K562 (cell line): ENCODE measurements around the gene ODC1. TPM values are rescaled to one million over a fixed set of nuclear protein-coding genes. Genes with fewer than 3 reads are reported as not detected.
A peak's percentile ranks its signal among the peaks of the same experiment; 100 is the strongest.

ENCODE experiments used
- ATAC-seq: fragments of 200-7000 bp; cut with Tn5 transposase; 3 replicates; pipeline ENCODE4 v1.9.1; 2020; ENCODE audit warnings: moderate library complexity
- BruUV-seq: library from RNA; stranded (reverse); fragments of 400-500 nt; replicated peaks from 2 replicates; lab custom pipeline; 2021; lab: Mats Ljungman, UMichigan
- CTCF ChIA-PET: fragments of 300-600 bp; formaldehyde crosslinking; extraction: SDS; loops from one replicate; lab custom pipeline; 2021; ENCODE audit warnings: low intra/inter-chr PET ratio; lab: Yijun Ruan, JAX
- POLR2A ChIA-PET: fragments of 300-600, 350-650 bp; sonication (Branson Sonifier 250); formaldehyde crosslinking; extraction: SDS; loops from one replicate; lab custom pipeline; 2021; ENCODE audit warnings: antibody characterized with exemption, inconsistent platforms; lab: Yijun Ruan, JAX
- DNase-seq, 4 experiments: peaks; one replicate each; pipeline versions ENCODE4 v3.0.0 to v3.0.0-alpha.2; 2011 to 2018; ENCODE audit warnings: low spot score in 3 of 4, mixed read lengths in 3 of 4; ENCODE audit errors: extremely low read depth in 1 of 4
- FAIRE-seq: peaks from 2 replicates; lab custom pipeline; 2011; peaks lifted over from hg19 to GRCh38; lab: Jason Lieb, UNC
- H2AFZ ChIP-seq: 2 replicates; pipeline ENCODE4 v1.6.0; 2011; ENCODE audit warnings: low read depth, low read length, control low read depth, inconsistent platforms
- H3K27ac ChIP-seq: fragments of 200-600 bp; 3 replicates; pipeline ENCODE4 v1.8.0; 2011; ENCODE audit warnings: low read depth, mild to moderate bottlenecking, control low read depth, inconsistent platforms, low read length, moderate library complexity, mixed read lengths; ENCODE audit errors: extremely low read depth
- H3K27me3 ChIP-seq, 2 experiments: fragments of 300-600 bp in 1 of 2; 2 replicates in 1 of 2; 3 replicates in 1 of 2; pipeline versions ENCODE4 v1.6.0 to v1.8.0; 2011; ENCODE audit warnings: inconsistent platforms in 2 of 2, low read length in 2 of 2, mild to moderate bottlenecking in 1 of 2, mixed read lengths in 1 of 2, moderate library complexity in 1 of 2; ENCODE audit not compliant: control insufficient read depth in 2 of 2, insufficient read depth in 2 of 2
- H3K36me3 ChIP-seq: fragments of 300-600 bp; 3 replicates; pipeline ENCODE4 v1.8.0; 2011; ENCODE audit warnings: mild to moderate bottlenecking, low read length, inconsistent platforms; ENCODE audit not compliant: control insufficient read depth, insufficient read depth
- H3K4me1 ChIP-seq, 2 experiments: fragments of 200-600 bp in 1 of 2; replicated peaks in 1 of 2; 2 replicates in 1 of 2; 3 replicates in 1 of 2; pipeline versions ENCODE4 v1.5.1 to v1.8.0; 2011; ENCODE audit warnings: inconsistent platforms in 2 of 2, low read length in 2 of 2, mild to moderate bottlenecking in 1 of 2, mixed read lengths in 1 of 2, moderate library complexity in 1 of 2; ENCODE audit not compliant: control insufficient read depth in 2 of 2, insufficient read depth in 2 of 2
- H3K4me2 ChIP-seq: 2 replicates; pipeline ENCODE4 v1.6.1; 2011; ENCODE audit warnings: low read length, control low read depth, inconsistent platforms, mixed read lengths; ENCODE audit not compliant: insufficient read depth
- H3K4me3 ChIP-seq: fragments of 200-600 bp; sonication (generic), shearing (Covaris generic); 2 replicates; pipeline ENCODE4 v1.5.1; 2016; ENCODE audit warnings: control low read depth, inconsistent platforms
- H3K79me2 ChIP-seq: fragments of 200-600 bp; 3 replicates; pipeline ENCODE4 v1.8.0; 2011; ENCODE audit warnings: low read length, inconsistent platforms; ENCODE audit not compliant: control insufficient read depth, insufficient read depth
- H3K9ac ChIP-seq, 2 experiments: 2 replicates each; pipeline versions ENCODE4 v1.6.0 to v1.6.1; 2011; ENCODE audit warnings: low read depth in 2 of 2, low read length in 2 of 2, control low read depth in 1 of 2, inconsistent platforms in 1 of 2, mild to moderate bottlenecking in 1 of 2, mixed read lengths in 1 of 2; ENCODE audit not compliant: insufficient read depth in 1 of 2
- H3K9me1 ChIP-seq: one replicate; pipeline ENCODE4 v1.6.0; 2011; ENCODE audit warnings: inconsistent platforms, mild to moderate bottlenecking, low read length, moderate library complexity; ENCODE audit not compliant: control insufficient read depth, insufficient read depth
- H3K9me3 ChIP-seq: replicated peaks from 2 replicates; pipeline ENCODE4 v1.5.1; 2011; ENCODE audit warnings: low read depth, low read length, inconsistent platforms; ENCODE audit not compliant: control insufficient read depth, insufficient read depth
- H4K20me1 ChIP-seq: replicated peaks from 2 replicates; pipeline ENCODE4 v1.6.1; 2011; ENCODE audit warnings: low read length, inconsistent platforms, mixed read lengths; ENCODE audit not compliant: control insufficient read depth, insufficient read depth
- ARID1B ChIP-seq: fragments of 450-650 bp; IDR thresholded peaks from 2 replicates; pipeline ENCODE4 v1.6.1; 2016; ENCODE audit warnings: antibody characterized with exemption, mild to moderate bottlenecking, inconsistent platforms
- CBX1 ChIP-seq: sonication (generic); IDR thresholded peaks from 2 replicates; pipeline ENCODE4 v1.6.1; 2016; ENCODE audit warnings: antibody characterized with exemption, low read depth, mild to moderate bottlenecking
- NR2C2 ChIP-seq, 2 experiments: fragments of 200-800 bp in 1 of 2; sonication (Bioruptor generic) in 1 of 2; sonication (generic) in 1 of 2; formaldehyde crosslinking in 1 of 2; IDR thresholded peaks; 2 replicates each; pipeline versions ENCODE4 v1.6.1 to v1.8.0; 2016 to 2022; ENCODE audit warnings: mild to moderate bottlenecking in 1 of 2, missing compliant biosample characterization in 1 of 2, missing genetic modification characterization in 1 of 2, missing genetic modification reagents in 1 of 2
- SAP30 ChIP-seq: fragments of 200-600 bp; sonication (generic); IDR thresholded peaks from 2 replicates; pipeline ENCODE4 v1.6.1; 2012; ENCODE audit warnings: borderline replicate concordance, low read depth, mild to moderate bottlenecking, moderate library complexity, low read length, control low read depth, inconsistent platforms; ENCODE audit not compliant: insufficient read depth, poor library complexity, severe bottlenecking
- TOE1 ChIP-seq, 2 experiments: fragments of 450-650 bp in 1 of 2; sonication (generic) in 1 of 2; formaldehyde crosslinking in 1 of 2; IDR thresholded peaks; 2 replicates each; pipeline versions ENCODE4 v1.7.1 to v1.8.0; 2016 to 2022; ENCODE audit warnings: borderline replicate concordance in 2 of 2, mild to moderate bottlenecking in 2 of 2, antibody characterized with exemption in 1 of 2, inconsistent platforms in 1 of 2, low read depth in 1 of 2, missing genetic modification reagents in 1 of 2, moderate library complexity in 1 of 2
- U2AF1 ChIP-seq: fragments of 200-400 bp; formaldehyde crosslinking; optimal IDR thresholded peaks from 2 replicates; pipeline ENCODE3; 2017; ENCODE audit warnings: mild to moderate bottlenecking, low read depth, low read length, moderate library complexity
- ZNF41 ChIP-seq: fragments of 250-450 bp; sonication (Bioruptor Pico); conservative IDR thresholded peaks from 2 replicates; pipeline ENCODE4 v1.4.0; 2020; ENCODE audit warnings: mild to moderate bottlenecking
- ZNF57 ChIP-seq: fragments of 450-650 bp; formaldehyde crosslinking; IDR thresholded peaks from 2 replicates; pipeline ENCODE4 v1.4.0; 2020; ENCODE audit warnings: mild to moderate bottlenecking, moderate library complexity
- WGBS: fragments of 100-300 bp; shearing (Covaris generic); methylation state at CpG from one replicate; pipeline ENCODE4 v1.1.6; 2016; ENCODE audit warnings: low coverage, mixed read lengths; ENCODE audit not compliant: insufficient coverage; ENCODE audit errors: missing lambda C conversion rate; 5-methylcytosine and 5-hydroxymethylcytosine counted together
- in situ Hi-C: fragments of 300-500 bp; cut with MboI; formaldehyde crosslinking; loops from 4 replicates; pipeline ENCODE4 v1.15.0; 2018; ENCODE audit warnings: inconsistent platforms, mixed read lengths
- intact Hi-C: fragments of 100-400 bp; cut with micrococcal nuclease; formaldehyde crosslinking; loops from 2 replicates; pipeline ENCODE4 v1.14.2; 2022
- polyA plus RNA-seq, 8 experiments: library from polyadenylated mRNA; depleted of rRNA in 4 of 8; stranded (reverse) in 5 of 8; unstranded in 3 of 8; fragments of >200 nt; fragmentation: Nextera tagmentation in 2 of 8; fragmentation: Illumina TruSeq in 1 of 8; extraction: Ambion mirVana in 2 of 8; extraction: Trizol in 1 of 8; gene quantifications; 2 replicates each; pipeline versions ENCODE4 v1.2.1 to v1.2.3, GENCODE V29; 2011 to 2014; ENCODE audit warnings: inconsistent platforms in 1 of 8, missing spikeins in 1 of 8
- total RNA-seq, 7 experiments: library from RNA; depleted of rRNA in 6 of 7; stranded (reverse); fragments of >200 nt in 6 of 7; fragmentation: Illumina TruSeq in 2 of 7; extraction: Trizol in 2 of 7; gene quantifications; 2 replicates each; pipeline versions ENCODE4 v1.2.1 to v1.2.3, GENCODE V29; 2011 to 2021; ENCODE audit warnings: low replicate concordance in 1 of 7
- TF ChIP-seq, protein P1 (sequence below): IDR thresholded peaks from 2 replicates; pipeline ENCODE4 v1.6.1; 2016; ENCODE audit warnings: missing genetic modification characterization, missing compliant biosample characterization

The ODC1 gene
- total and polyA plus RNA-seq, 9 of the 15 experiments (the other 6 are each of a cell fraction or from before 2014, with no cell fraction given) = 142 to 563 (median 457) TPM

GRCh38 chr2:10467401-10467800 lies 19.3 kb upstream of the ODC1 start:
- H3K79me2 ChIP-seq = no peaks in the 10 kb centered on the region
- CTCF ChIA-PET = no interaction called here
- FAIRE-seq = no peak
- peaks cover 5% of the 10 kb centered on the region for H3K9me1 ChIP-seq
- 21% methylated on average over 8 of the region's 15 CpGs for WGBS
- no peak overlapping the region for H3K4me3 ChIP-seq
- no peak overlapping the region for H3K27ac ChIP-seq
- peaks cover 2 to 3% of the 10 kb centered on the region in 2 experiments; a peak in 3 of 5 replicates for H3K4me1 ChIP-seq
- no peak overlapping the region for H3K9ac ChIP-seq
- H3K4me2 ChIP-seq = no peak overlapping the region
- DNase-seq = no peak
- no peak for TF ChIP-seq SAP30
- TF ChIP-seq, protein P1, sequence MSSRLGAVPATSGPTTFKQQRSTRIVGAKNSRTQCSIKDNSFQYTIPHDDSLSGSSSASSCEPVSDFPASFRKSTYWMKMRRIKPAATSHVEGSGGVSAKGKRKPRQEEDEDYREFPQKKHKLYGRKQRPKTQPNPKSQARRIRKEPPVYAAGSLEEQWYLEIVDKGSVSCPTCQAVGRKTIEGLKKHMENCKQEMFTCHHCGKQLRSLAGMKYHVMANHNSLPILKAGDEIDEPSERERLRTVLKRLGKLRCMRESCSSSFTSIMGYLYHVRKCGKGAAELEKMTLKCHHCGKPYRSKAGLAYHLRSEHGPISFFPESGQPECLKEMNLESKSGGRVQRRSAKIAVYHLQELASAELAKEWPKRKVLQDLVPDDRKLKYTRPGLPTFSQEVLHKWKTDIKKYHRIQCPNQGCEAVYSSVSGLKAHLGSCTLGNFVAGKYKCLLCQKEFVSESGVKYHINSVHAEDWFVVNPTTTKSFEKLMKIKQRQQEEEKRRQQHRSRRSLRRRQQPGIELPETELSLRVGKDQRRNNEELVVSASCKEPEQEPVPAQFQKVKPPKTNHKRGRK (tag) = no peak
- TF ChIP-seq ZNF41 (CRISPR knock-in tag) = no peak
- no peak for TF ChIP-seq CBX1
- TF ChIP-seq ZNF57 (CRISPR knock-in tag) = no peak
- TF ChIP-seq ARID1B = no peak
- TF ChIP-seq TOE1 (IDR thresholded peaks at IDR 0.05; ENCODE audit: borderline replicate concordance) = no peak
- TF ChIP-seq TOE1 (CRISPR knock-in tag; IDR thresholded peaks at IDR 0.05; ENCODE audit: borderline replicate concordance, low read depth) = no peak
- TF ChIP-seq U2AF1 = no peak
- TF ChIP-seq NR2C2 (CRISPR knock-in tag; IDR thresholded peaks at IDR 0.05) = no peak
- TF ChIP-seq NR2C2 (tag; IDR thresholded peaks at IDR 0.05) = no peak
- peak; percentile 15; the same call in 1 of the 3 replicates for ATAC-seq
- intact Hi-C loops (no loop called here), in situ Hi-C loops (no loop called here)
- H3K27me3 ChIP-seq = peaks cover 16 to 36% of the 10 kb centered on the region in 2 experiments
- no peaks in the 10 kb centered on the region for H3K36me3 ChIP-seq
- POLR2A ChIA-PET = interaction anchor here (0.8 kb wide), 3 partner anchors 11 to 134 kb away, joined by 3 to 4 read pairs (median 3); no protein-coding TSS in a partner anchor
- BruUV-seq = no TSS peak
- H3K9me3 ChIP-seq = no peaks in the 10 kb centered on the region
- peaks cover 3% of the 10 kb centered on the region; the same call in 1 of the 2 replicates for H4K20me1 ChIP-seq
- H2AFZ ChIP-seq = no peak overlapping the region
